Activated CD4-positive, alpha-beta T cell treated with anti-CD3 and anti-CD28 coated beads for 4 hours (primary cell): Measurements from ENCODE around the gene DAZ2.
"Not testable (repeated sequence)": the region's sequence is repeated elsewhere in the genome, so short reads cannot be mapped to it uniquely, and the experiment has no call there.

Experiments
- DNase-seq, 2 donors: peaks; one replicate each; pipeline ENCODE4 v3.0.0-alpha.2; 2020

DAZ2 gene

GRCh38 chrY:23219233-23219632 is at the start of gene DAZ2:
Gene DAZ2 (plus strand): TSS chrY:23219533. CDS start chrY:23219741, 208 bp downstream.
- DNase-seq = not testable (repeated sequence)

DNA sequence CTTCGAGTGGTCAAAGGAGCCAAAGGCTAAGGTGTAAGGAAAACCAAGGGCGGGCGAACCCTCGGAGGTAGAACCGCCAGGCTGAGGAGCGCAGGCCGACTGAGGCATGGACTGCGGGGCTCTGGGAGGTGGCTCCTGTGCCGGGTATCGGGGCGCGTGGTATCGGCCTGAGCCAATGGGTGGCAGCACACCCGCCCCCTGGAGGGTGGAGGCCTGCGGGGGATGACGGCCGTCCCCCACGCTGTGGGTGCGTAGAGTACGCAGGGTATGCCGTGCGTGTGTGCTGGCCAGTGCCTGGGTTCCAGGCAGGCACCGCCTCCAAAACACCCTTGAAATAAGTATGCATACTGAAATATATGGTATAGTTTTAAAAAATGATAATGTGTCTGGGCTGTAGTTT is 20.4 kb upstream of the DAZ2 start, which contains the start of gene DAZ1:
TSS of gene DAZ1 (minus strand) at position 101 of the 400 bp plus-strand sequence. CDS start 208 bp downstream, outside the sequence.
- DNase-seq = not testable (repeated sequence)

GRCh38 chrY:23207455-23207854 is 11.9 kb upstream of the DAZ2 start:
- DNase-seq = not testable (repeated sequence)

GRCh38 chrY:23209802-23210495 is 9.4 kb upstream of the DAZ2 start:
- DNase-seq = not testable (repeated sequence)

DNA sequence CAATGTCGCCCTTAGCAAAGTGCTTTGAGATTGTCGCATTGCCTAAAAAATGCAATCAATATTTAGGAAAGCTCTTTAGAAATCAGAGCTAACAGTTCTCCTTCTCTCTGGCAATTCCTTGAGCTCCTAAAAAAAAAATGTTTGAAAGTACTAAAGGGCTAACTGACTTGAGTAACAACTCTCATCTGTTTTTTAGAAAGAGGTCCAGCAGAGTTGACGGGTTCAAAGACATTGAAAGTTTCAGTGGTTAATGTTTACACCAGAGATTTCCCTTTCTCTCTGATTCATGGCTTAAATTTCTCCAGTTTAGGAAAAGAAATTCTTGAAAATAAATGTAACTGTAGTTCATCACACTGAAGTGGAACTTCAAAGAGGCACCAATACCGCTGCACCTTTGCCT is 8.7 kb upstream of the DAZ2 start:
- DNase-seq = not testable (repeated sequence)
